GM10248 (cell line): Measurements from ENCODE around the gene PPP1R17.
A peak's percentile ranks its signal among the peaks of the same experiment; 100 is the strongest.

Experiments used
- CTCF ChIA-PET: fragments of 300-600 bp; sonication (Branson Sonifier 250); formaldehyde crosslinking; extraction: SDS; loops from one replicate; lab custom pipeline; 2021; ENCODE audit warnings: antibody characterized with exemption; lab: Yijun Ruan, JAX
- POLR2A ChIA-PET: fragments of 350-650 bp; sonication (Branson Sonifier 250); formaldehyde crosslinking; extraction: SDS; loops from one replicate; lab custom pipeline; 2020; ENCODE audit warnings: antibody characterized with exemption; lab: Yijun Ruan, JAX
- DNase-seq: peaks from one replicate; pipeline ENCODE4 v3.0.0; 2012; ENCODE audit errors: extremely low spot score
- CTCF ChIP-seq: IDR thresholded peaks from 2 replicates; pipeline ENCODE4 v1.5.1; 2012; ENCODE audit warnings: mild to moderate bottlenecking, low read depth; ENCODE audit errors: extremely low read depth, missing control alignments, control extremely low read depth

PPP1R17 gene

GRCh38 chr7:31734456-31734855 is 47.4 kb downstream of the PPP1R17 start:
- DNase-seq: no peak
- no peak for TF ChIP-seq CTCF
- CTCF ChIA-PET: interaction anchor here (1.1 to 2.1 kb wide), 4 partner anchors 291 to 601 kb away, joined by 3 to 9 read pairs (median 4); no protein-coding TSS in a partner anchor

GRCh38 chr7:31735991-31736982 is 49.3 kb downstream of the PPP1R17 start:
- POLR2A ChIA-PET: no interaction called here

More at GRCh38 chr7:31734456-31734855, 47.4 kb downstream of the PPP1R17 start:
- POLR2A ChIA-PET: no interaction called here

GRCh38 chr7:31741852-31742251 is 54.8 kb downstream of the PPP1R17 start:
- no peak for DNase-seq
- TF ChIP-seq CTCF: no peak
- ChIA-PET CTCF (interaction anchor here (0.8 to 2.4 kb wide), 5 partner anchors 42 to 606 kb away, joined by 3 to 9 read pairs (median 3); no protein-coding TSS in a partner anchor), POLR2A (no interaction called here)

More at GRCh38 chr7:31735991-31736982, 49.3 kb downstream of the PPP1R17 start:
- peak; percentile 44 for DNase-seq
- CTCF ChIA-PET: interaction anchor here (0.9 to 1.8 kb wide), 7 partner anchors 9 to 615 kb away, joined by 3 to 15 read pairs (median 6); no protein-coding TSS in a partner anchor
- peak; percentile 80 for TF ChIP-seq CTCF

GRCh38 chr7:31744294-31744874 is 57.4 kb downstream of the PPP1R17 start:
- DNase-seq: peak; percentile 38
- POLR2A ChIA-PET: no interaction called here
- CTCF ChIA-PET: interaction anchor here (0.6 to 2.5 kb wide), 22 partner anchors 10 to 735 kb away, joined by 3 to 59 read pairs (median 4); no protein-coding TSS in a partner anchor
- peak; percentile 73 for TF ChIP-seq CTCF

- DNase-seq: no peak
- ChIA-PET POLR2A (no interaction called here), CTCF (no interaction called here)
- TF ChIP-seq CTCF: no peak
These were observed 60.5 kb downstream of the PPP1R17 start for GRCh38 chr7:31747553-31747952.

GRCh38 chr7:31748084-31748483 is 61.1 kb downstream of the PPP1R17 start:
- no peak for DNase-seq
- no peak for TF ChIP-seq CTCF
- CTCF ChIA-PET: interaction anchor here (1.1 kb wide), 1 partner anchor 599 kb away, joined by 3 read pairs; no protein-coding TSS in a partner anchor
- POLR2A ChIA-PET: no interaction called here
